ENCODE measurements around the gene SH3BP4.

SH3BP4 gene

DNA sequence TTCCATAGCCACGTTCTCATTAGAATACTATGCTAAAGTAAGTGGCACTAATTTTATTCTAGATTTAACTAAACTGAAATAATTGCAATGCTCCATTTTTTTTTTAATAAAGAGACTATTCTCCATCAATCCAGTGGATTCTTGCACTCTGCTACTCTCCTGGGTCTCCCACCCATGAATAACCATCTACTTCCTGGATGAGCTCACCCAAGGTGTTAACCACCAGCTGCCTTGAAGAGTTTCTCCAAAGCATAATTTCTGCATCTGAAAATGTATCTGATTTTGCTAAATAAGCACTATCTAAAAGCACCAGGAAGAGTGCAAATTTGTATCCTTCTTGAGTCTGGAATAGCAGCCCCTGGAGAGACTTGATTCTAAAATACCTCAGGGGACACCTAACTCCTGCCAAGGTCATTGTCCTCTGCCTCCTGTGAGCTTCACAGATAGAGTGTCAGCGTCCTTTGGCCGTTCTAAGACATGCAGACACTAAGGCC is 41.6 kb upstream of the SH3BP4 start:
- Histone ChIP-seq H3K27me3 (ENCODE audit: control insufficient read depth, low read length) (no peaks in the 10 kb centered on the region), H3K4me1 (ENCODE audit: control insufficient read depth, low read length) (no peaks in the 10 kb centered on the region), H3K9me3 (ENCODE audit: control insufficient read depth, insufficient read depth, low read length) (no peaks in the 10 kb centered on the region), H3F3A (ENCODE audit: control insufficient read depth, insufficient read depth) (no peaks in the 10 kb centered on the region), H4K20me1 (ENCODE audit: control insufficient read depth, insufficient read depth, low read depth, low read length) (no peaks in the 10 kb centered on the region), H3K4me2 (ENCODE audit: low read length) (no peak overlapping the region), H3K4me3 (ENCODE audit: low read length) (no peak overlapping the region), H3K27ac (ENCODE audit: low read depth, low read length) (no peak overlapping the region), H3K36me3 (ENCODE audit: control insufficient read depth, low read length) (no peaks in the 10 kb centered on the region), H3K9me2 (replicated peaks; ENCODE audit: control insufficient read depth, low read length) (no peaks in the 10 kb centered on the region), H3K79me2 (ENCODE audit: control insufficient read depth, low read length) (no peaks in the 10 kb centered on the region)
- no peak for TF ChIP-seq EZH2phosphoT487 (IDR thresholded peaks at IDR 0.05; ENCODE audit: borderline replicate concordance, low read length)
- TF ChIP-seq, protein P1, sequence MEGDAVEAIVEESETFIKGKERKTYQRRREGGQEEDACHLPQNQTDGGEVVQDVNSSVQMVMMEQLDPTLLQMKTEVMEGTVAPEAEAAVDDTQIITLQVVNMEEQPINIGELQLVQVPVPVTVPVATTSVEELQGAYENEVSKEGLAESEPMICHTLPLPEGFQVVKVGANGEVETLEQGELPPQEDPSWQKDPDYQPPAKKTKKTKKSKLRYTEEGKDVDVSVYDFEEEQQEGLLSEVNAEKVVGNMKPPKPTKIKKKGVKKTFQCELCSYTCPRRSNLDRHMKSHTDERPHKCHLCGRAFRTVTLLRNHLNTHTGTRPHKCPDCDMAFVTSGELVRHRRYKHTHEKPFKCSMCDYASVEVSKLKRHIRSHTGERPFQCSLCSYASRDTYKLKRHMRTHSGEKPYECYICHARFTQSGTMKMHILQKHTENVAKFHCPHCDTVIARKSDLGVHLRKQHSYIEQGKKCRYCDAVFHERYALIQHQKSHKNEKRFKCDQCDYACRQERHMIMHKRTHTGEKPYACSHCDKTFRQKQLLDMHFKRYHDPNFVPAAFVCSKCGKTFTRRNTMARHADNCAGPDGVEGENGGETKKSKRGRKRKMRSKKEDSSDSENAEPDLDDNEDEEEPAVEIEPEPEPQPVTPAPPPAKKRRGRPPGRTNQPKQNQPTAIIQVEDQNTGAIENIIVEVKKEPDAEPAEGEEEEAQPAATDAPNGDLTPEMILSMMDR (IDR thresholded peaks at IDR 0.05; ENCODE audit: low read depth, low read length, poor library complexity, severe bottlenecking): no peak

DNA sequence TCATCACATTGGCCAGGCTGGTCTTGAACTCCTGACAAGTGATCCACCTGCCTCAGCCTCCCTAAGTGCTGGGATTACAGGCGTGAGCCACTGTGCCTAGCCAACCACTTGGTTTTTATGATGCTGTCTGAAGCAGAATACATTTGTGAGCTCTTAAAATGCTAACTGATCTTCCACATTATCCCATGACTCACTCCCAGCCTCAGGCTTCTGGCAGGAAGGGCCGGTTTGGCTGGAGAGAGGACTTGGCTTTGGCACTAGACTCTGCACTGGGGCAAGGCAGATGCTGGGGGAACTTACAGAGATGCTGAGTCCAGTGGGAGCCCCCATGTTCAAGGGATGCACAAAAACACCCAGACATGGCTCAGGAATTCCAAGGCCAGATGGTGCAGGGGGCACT is 40.5 kb upstream of the SH3BP4 start:
- no peaks in the 10 kb centered on the region for H3K79me2 ChIP-seq (ENCODE audit: control insufficient read depth, low read length)
- TF ChIP-seq, protein P1 (IDR thresholded peaks at IDR 0.05; ENCODE audit: low read depth, low read length, poor library complexity, severe bottlenecking): no peak
- no peak for TF ChIP-seq EZH2phosphoT487 (IDR thresholded peaks at IDR 0.05; ENCODE audit: borderline replicate concordance, low read length)
- H3K27ac ChIP-seq (ENCODE audit: low read depth, low read length): no peak overlapping the region
- H4K20me1 ChIP-seq (ENCODE audit: control insufficient read depth, insufficient read depth, low read depth, low read length): no peaks in the 10 kb centered on the region
- no peak overlapping the region for H3K4me2 ChIP-seq (ENCODE audit: low read length)
- no peaks in the 10 kb centered on the region for H3K27me3 ChIP-seq (ENCODE audit: control insufficient read depth, low read length)
- H3K4me1 ChIP-seq (ENCODE audit: control insufficient read depth, low read length): no peaks in the 10 kb centered on the region
- no peaks in the 10 kb centered on the region for H3F3A ChIP-seq (ENCODE audit: control insufficient read depth, insufficient read depth)
- no peak overlapping the region for H3K4me3 ChIP-seq (ENCODE audit: low read length)
- H3K9me2 ChIP-seq (replicated peaks; ENCODE audit: control insufficient read depth, low read length): no peaks in the 10 kb centered on the region
- H3K36me3 ChIP-seq (ENCODE audit: control insufficient read depth, low read length): no peaks in the 10 kb centered on the region
- H3K9me3 ChIP-seq (ENCODE audit: control insufficient read depth, insufficient read depth, low read length): no peaks in the 10 kb centered on the region

DNA sequence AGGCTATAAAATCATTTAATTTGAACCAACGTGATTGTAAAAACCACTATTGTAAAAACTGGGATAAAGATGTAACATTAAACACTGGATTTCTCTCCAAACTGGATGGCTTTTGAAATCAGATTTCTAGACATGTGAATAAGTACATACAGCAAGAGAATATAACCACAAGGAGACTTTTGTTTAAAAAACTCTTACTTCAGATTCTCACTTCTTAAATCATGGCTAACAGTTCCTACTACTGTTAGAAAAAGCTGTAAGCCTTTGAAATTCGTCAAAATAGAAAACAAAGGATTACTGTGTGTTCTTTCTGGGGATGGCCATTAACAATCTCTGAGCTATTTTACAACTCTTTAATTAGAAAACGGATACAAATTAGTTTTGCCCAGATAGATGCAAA is 39.4 kb upstream of the SH3BP4 start:
- no peak overlapping the region for H3K4me2 ChIP-seq (ENCODE audit: low read length)
- H3K27ac ChIP-seq (ENCODE audit: low read depth, low read length): no peak overlapping the region
- H3K36me3 ChIP-seq (ENCODE audit: control insufficient read depth, low read length): no peaks in the 10 kb centered on the region

More for the DNA sequence above, 39.4 kb upstream of the SH3BP4 start:
- Histone ChIP-seq H3K9me3 (ENCODE audit: control insufficient read depth, insufficient read depth, low read length) (no peaks in the 10 kb centered on the region), H3K27me3 (ENCODE audit: control insufficient read depth, low read length) (no peaks in the 10 kb centered on the region), H3K4me3 (ENCODE audit: low read length) (no peak overlapping the region), H3F3A (ENCODE audit: control insufficient read depth, insufficient read depth) (no peaks in the 10 kb centered on the region), H3K9me2 (replicated peaks; ENCODE audit: control insufficient read depth, low read length) (no peaks in the 10 kb centered on the region), H4K20me1 (ENCODE audit: control insufficient read depth, insufficient read depth, low read depth, low read length) (no peaks in the 10 kb centered on the region), H3K4me1 (ENCODE audit: control insufficient read depth, low read length) (no peaks in the 10 kb centered on the region), H3K79me2 (ENCODE audit: control insufficient read depth, low read length) (no peaks in the 10 kb centered on the region)
- no peak for TF ChIP-seq EZH2phosphoT487 (IDR thresholded peaks at IDR 0.05; ENCODE audit: borderline replicate concordance, low read length)
- TF ChIP-seq, protein P1 (IDR thresholded peaks at IDR 0.05; ENCODE audit: low read depth, low read length, poor library complexity, severe bottlenecking): no peak
